Measurements from ENCODE around the gene NLK. TPM values are rescaled to one million over a fixed set of nuclear protein-coding genes. Genes with fewer than 3 reads are reported as not detected.

The NLK gene
- total and polyA plus RNA-seq, 4 donors: 7.1 to 27.0 (median 12.1) TPM

GRCh38 chr17:28189667-28190066, 147.2 kb downstream of the NLK start:
- 58 to 59% methylated on average over 5 of the region's 5 CpGs for WGBS, 2 donors
- H3K9me3 ChIP-seq (ENCODE audit: control insufficient read depth in 4 of 4, insufficient read depth in 3 of 4, low read length in 3 of 4): no peaks in the 10 kb centered on the region
- no peak for DNase-seq

GRCh38 chr17:28191018-28191417, 148.5 kb downstream of the NLK start:
- DNase-seq: no peak
- WGBS, 2 donors: 96 to 97% methylated on average over 8 of the region's 8 CpGs
- ATAC-seq (ENCODE audit: insufficient read depth, low FRiP score): no peak
- Histone ChIP-seq H3K27me3 (ENCODE audit: control insufficient read depth in 3 of 3, insufficient read depth in 3 of 3, low read length in 2 of 3) (no peaks in the 10 kb centered on the region), H3K4me3 (no peak overlapping the region), H3K4me1 (ENCODE audit: control insufficient read depth in 5 of 5, insufficient read depth in 5 of 5, low read length in 5 of 5) (peaks cover 0 to 6% (median 0%) of the 10 kb centered on the region in 5 donors), H3K9me3 (ENCODE audit: control insufficient read depth in 4 of 4, insufficient read depth in 3 of 4, low read length in 3 of 4) (no peaks in the 10 kb centered on the region), H3K9ac (ENCODE audit: insufficient read depth in 1 of 2, low read length in 2 of 2) (no peak overlapping the region), H3K27ac (ENCODE audit: low read depth in 1 of 2, low read length in 1 of 2) (no peak overlapping the region), H3K36me3 (ENCODE audit: control insufficient read depth in 4 of 4, insufficient read depth in 4 of 4, low read length in 4 of 4) (peaks cover 1 to 21% (median 14%) of the 10 kb centered on the region in 4 donors)
- TF ChIP-seq CTCF (IDR thresholded peaks at IDR 0.05; ENCODE audit: control extremely low read depth, extremely low read depth): no peak

More at GRCh38 chr17:28189667-28190066, 147.2 kb downstream of the NLK start:
- Histone ChIP-seq H3K27ac (ENCODE audit: low read depth in 1 of 2, low read length in 1 of 2) (no peak overlapping the region), H3K27me3 (ENCODE audit: control insufficient read depth in 3 of 3, insufficient read depth in 3 of 3, low read length in 2 of 3) (no peaks in the 10 kb centered on the region), H3K4me1 (ENCODE audit: control insufficient read depth in 5 of 5, insufficient read depth in 5 of 5, low read length in 5 of 5) (peaks cover 0 to 6% (median 0%) of the 10 kb centered on the region in 5 donors), H3K9ac (ENCODE audit: insufficient read depth in 1 of 2, low read length in 2 of 2) (no peak overlapping the region), H3K4me3 (no peak overlapping the region), H3K36me3 (ENCODE audit: control insufficient read depth in 4 of 4, insufficient read depth in 4 of 4, low read length in 4 of 4) (peaks cover 4 to 22% (median 19%) of the 10 kb centered on the region in 4 donors)
- ATAC-seq (ENCODE audit: insufficient read depth, low FRiP score): no peak
- TF ChIP-seq CTCF (IDR thresholded peaks at IDR 0.05; ENCODE audit: control extremely low read depth, extremely low read depth): no peak

GRCh38 chr17:28193241-28193640, 150.8 kb downstream of the NLK start:
- DNase-seq: no peak
- Histone ChIP-seq H3K9me3 (ENCODE audit: control insufficient read depth in 4 of 4, insufficient read depth in 3 of 4, low read length in 3 of 4) (no peaks in the 10 kb centered on the region), H3K4me3 (no peak overlapping the region), H3K27me3 (ENCODE audit: control insufficient read depth in 3 of 3, insufficient read depth in 3 of 3, low read length in 2 of 3) (no peaks in the 10 kb centered on the region), H3K27ac (ENCODE audit: low read depth in 1 of 2, low read length in 1 of 2) (no peak overlapping the region), H3K36me3 (ENCODE audit: control insufficient read depth in 4 of 4, insufficient read depth in 4 of 4, low read length in 4 of 4) (peaks cover 2 to 16% (median 10%) of the 10 kb centered on the region in 4 donors), H3K4me1 (ENCODE audit: control insufficient read depth in 5 of 5, insufficient read depth in 5 of 5, low read length in 5 of 5) (peaks cover 0 to 6% (median 0%) of the 10 kb centered on the region in 5 donors), H3K9ac (ENCODE audit: insufficient read depth in 1 of 2, low read length in 2 of 2) (no peak overlapping the region)
- ATAC-seq (ENCODE audit: insufficient read depth, low FRiP score): peak; percentile 34
- WGBS, 2 donors: 38 to 40% methylated on average over 3 of the region's 3 CpGs
- TF ChIP-seq CTCF (IDR thresholded peaks at IDR 0.05; ENCODE audit: control extremely low read depth, extremely low read depth): no peak

- Histone ChIP-seq H3K9me3 (ENCODE audit: control insufficient read depth in 4 of 4, insufficient read depth in 3 of 4, low read length in 3 of 4) (no peaks in the 10 kb centered on the region), H3K36me3 (ENCODE audit: control insufficient read depth in 4 of 4, insufficient read depth in 4 of 4, low read length in 4 of 4) (peaks cover 2 to 17% (median 10%) of the 10 kb centered on the region in 4 donors), H3K27me3 (ENCODE audit: control insufficient read depth in 3 of 3, insufficient read depth in 3 of 3, low read length in 2 of 3) (no peaks in the 10 kb centered on the region), H3K27ac (ENCODE audit: low read depth in 1 of 2, low read length in 1 of 2) (no peak overlapping the region), H3K4me3 (no peak overlapping the region), H3K4me1 (ENCODE audit: control insufficient read depth in 5 of 5, insufficient read depth in 5 of 5, low read length in 5 of 5) (peaks cover 0 to 4% (median 0%) of the 10 kb centered on the region in 5 donors), H3K9ac (ENCODE audit: insufficient read depth in 1 of 2, low read length in 2 of 2) (no peak overlapping the region)
- no peak for TF ChIP-seq CTCF (IDR thresholded peaks at IDR 0.05; ENCODE audit: control extremely low read depth, extremely low read depth)
- DNase-seq: no peak
- ATAC-seq (ENCODE audit: insufficient read depth, low FRiP score): no peak
Measured at GRCh38 chr17:28194382-28194781, 151.9 kb downstream of the NLK start.

All from lung (tissue), 12 donors.